HepG2 (cell line): Measurements from ENCODE around the gene GH2. TPM values are rescaled to one million over a fixed set of nuclear protein-coding genes. Genes with fewer than 3 reads are reported as not detected.

Experiments
- BORCS8-MEF2B ChIP-seq: sonication (generic); formaldehyde crosslinking; IDR thresholded peaks from 2 replicates; pipeline ENCODE4 v1.8.0; 2022; ENCODE audit warnings: mild to moderate bottlenecking, missing genetic modification reagents
- BRF2 ChIP-seq: sonication (generic); formaldehyde crosslinking; IDR thresholded peaks from 2 replicates; pipeline ENCODE4 v1.8.1; 2022; ENCODE audit warnings: mild to moderate bottlenecking, missing genetic modification reagents
- CBX2 ChIP-seq, 2 experiments: fragments of 200-600 bp in 1 of 2; sonication (generic); formaldehyde crosslinking in 1 of 2; IDR thresholded peaks; 2 replicates each; pipeline versions ENCODE4 v1.7.0 to v1.8.1; 2018 to 2022; ENCODE audit warnings: low read depth in 2 of 2, low read length in 1 of 2, mild to moderate bottlenecking in 1 of 2, missing genetic modification reagents in 1 of 2
- CSRNP1 ChIP-seq: sonication (generic); formaldehyde crosslinking; IDR thresholded peaks from 2 replicates; pipeline ENCODE4 v1.8.1; 2023; ENCODE audit warnings: mild to moderate bottlenecking, missing genetic modification reagents
- DMAP1 ChIP-seq: IDR thresholded peaks from 2 replicates; pipeline ENCODE4 v1.6.1; 2016
- DR1 ChIP-seq: sonication (generic); formaldehyde crosslinking; IDR thresholded peaks from 2 replicates; pipeline ENCODE4 v1.8.0; 2021; ENCODE audit warnings: mild to moderate bottlenecking, missing genetic modification reagents, inconsistent platforms
- ERF ChIP-seq: IDR thresholded peaks from 2 replicates; pipeline ENCODE4 v1.6.1; 2018; ENCODE audit warnings: missing biosample characterization, missing genetic modification reagents
- GTF2F1 ChIP-seq: fragments of 150-350 bp; IDR thresholded peaks from 2 replicates; pipeline ENCODE4 v1.6.1; 2014; ENCODE audit warnings: low read length
- HOMEZ ChIP-seq: IDR thresholded peaks from 2 replicates; pipeline ENCODE4 v1.6.1; 2016; ENCODE audit warnings: low read depth
- HOXA7 ChIP-seq: sonication (generic); formaldehyde crosslinking; IDR thresholded peaks from 2 replicates; pipeline ENCODE4 v1.8.1; 2022; ENCODE audit warnings: mild to moderate bottlenecking, missing genetic modification reagents, moderate library complexity
- IRF2 ChIP-seq: IDR thresholded peaks from 2 replicates; pipeline ENCODE4 v1.6.1; 2018; ENCODE audit warnings: missing genetic modification reagents, missing compliant biosample characterization
- NPAS2 ChIP-seq: sonication (generic); formaldehyde crosslinking; IDR thresholded peaks from 2 replicates; pipeline ENCODE4 v1.8.0; 2022; ENCODE audit warnings: mild to moderate bottlenecking, missing genetic modification reagents, borderline replicate concordance
- PAX8 ChIP-seq: sonication (generic); formaldehyde crosslinking; IDR thresholded peaks from 2 replicates; pipeline ENCODE4 v1.8.0; 2022; ENCODE audit warnings: mild to moderate bottlenecking, missing genetic modification reagents, borderline replicate concordance
- PHB2 ChIP-seq: fragments of 450-650 bp; IDR thresholded peaks from 2 replicates; pipeline ENCODE4 v1.6.1; 2018; ENCODE audit not compliant: partially characterized antibody
- RBFOX2 ChIP-seq: fragments of 200-400 bp; formaldehyde crosslinking; IDR thresholded peaks from 2 replicates; pipeline ENCODE4 v1.6.1; 2017; ENCODE audit warnings: low read depth, mild to moderate bottlenecking, low read length
- SPEN ChIP-seq: sonication (generic); formaldehyde crosslinking; IDR thresholded peaks from 2 replicates; pipeline ENCODE4 v1.5.1; 2020; ENCODE audit warnings: low read depth, mild to moderate bottlenecking, missing genetic modification reagents
- TEAD2 ChIP-seq: sonication (generic); formaldehyde crosslinking; IDR thresholded peaks from 2 replicates; pipeline ENCODE4 v1.9.0; 2021; ENCODE audit warnings: missing genetic modification reagents
- U2AF2 ChIP-seq: fragments of 200-400 bp; formaldehyde crosslinking; IDR thresholded peaks from 2 replicates; pipeline ENCODE4 v1.6.1; 2017; ENCODE audit warnings: low read depth, mild to moderate bottlenecking, low read length
- XRCC5 ChIP-seq: fragments of 200-400 bp; formaldehyde crosslinking; optimal IDR thresholded peaks from 2 replicates; pipeline ENCODE3; 2017; ENCODE audit warnings: mild to moderate bottlenecking, low read length
- ZFP91 ChIP-seq: sonication (generic); formaldehyde crosslinking; IDR thresholded peaks from 2 replicates; pipeline ENCODE4 v1.9.0; 2022; ENCODE audit warnings: missing genetic modification reagents, mild to moderate bottlenecking, borderline replicate concordance
- ZNF20 ChIP-seq: sonication (generic); formaldehyde crosslinking; IDR thresholded peaks from 2 replicates; pipeline ENCODE4 v1.4.0; 2020; ENCODE audit warnings: mild to moderate bottlenecking, moderate library complexity, missing genetic modification reagents
- ZNF232 ChIP-seq: sonication (generic); formaldehyde crosslinking; IDR thresholded peaks from 2 replicates; pipeline ENCODE4 v1.4.0; 2020; ENCODE audit warnings: missing genetic modification reagents, borderline replicate concordance
- ZNF383 ChIP-seq: sonication (generic); formaldehyde crosslinking; IDR thresholded peaks from 2 replicates; pipeline ENCODE4 v1.4.0; 2020; ENCODE audit warnings: missing genetic modification reagents, mild to moderate bottlenecking, borderline replicate concordance
- ZNF773 ChIP-seq: sonication (generic); formaldehyde crosslinking; IDR thresholded peaks from 2 replicates; pipeline ENCODE4 v1.4.0; 2020; ENCODE audit warnings: missing genetic modification reagents, borderline replicate concordance
- ZNF883 ChIP-seq: sonication (generic); formaldehyde crosslinking; IDR thresholded peaks from 2 replicates; pipeline ENCODE4 v1.5.1; 2020; ENCODE audit warnings: mild to moderate bottlenecking, missing genetic modification reagents; ENCODE audit errors: not compliant biosample characterization
- polyA plus RNA-seq, 8 experiments: library from polyadenylated mRNA; depleted of rRNA in 3 of 8; stranded (reverse) in 7 of 8; unstranded in 1 of 8; fragments of >200 nt; fragmentation: Illumina TruSeq in 4 of 8; extraction: Trizol in 4 of 8; gene quantifications; 2 replicates each; pipeline versions ENCODE4 v1.2.1 to v1.2.3, GENCODE V29; 2011 to 2016; ENCODE audit warnings: low read depth in 4 of 8, missing spikeins in 1 of 8, mixed read lengths in 1 of 8; ENCODE audit not compliant: insufficient read depth in 1 of 8
- total RNA-seq, 5 experiments: library from RNA; depleted of rRNA; stranded (reverse); fragments of >200 nt; fragmentation: Illumina TruSeq; extraction: Trizol; gene quantifications; 2 replicates each; pipeline ENCODE4 v1.2.3, GENCODE V29; 2016; ENCODE audit warnings: low read depth in 1 of 5

GH2 gene
- total and polyA plus RNA-seq, 2 of the 13 experiments (the other 11 are each of a cell fraction or from before 2014, with no cell fraction given): not detected

DNA sequence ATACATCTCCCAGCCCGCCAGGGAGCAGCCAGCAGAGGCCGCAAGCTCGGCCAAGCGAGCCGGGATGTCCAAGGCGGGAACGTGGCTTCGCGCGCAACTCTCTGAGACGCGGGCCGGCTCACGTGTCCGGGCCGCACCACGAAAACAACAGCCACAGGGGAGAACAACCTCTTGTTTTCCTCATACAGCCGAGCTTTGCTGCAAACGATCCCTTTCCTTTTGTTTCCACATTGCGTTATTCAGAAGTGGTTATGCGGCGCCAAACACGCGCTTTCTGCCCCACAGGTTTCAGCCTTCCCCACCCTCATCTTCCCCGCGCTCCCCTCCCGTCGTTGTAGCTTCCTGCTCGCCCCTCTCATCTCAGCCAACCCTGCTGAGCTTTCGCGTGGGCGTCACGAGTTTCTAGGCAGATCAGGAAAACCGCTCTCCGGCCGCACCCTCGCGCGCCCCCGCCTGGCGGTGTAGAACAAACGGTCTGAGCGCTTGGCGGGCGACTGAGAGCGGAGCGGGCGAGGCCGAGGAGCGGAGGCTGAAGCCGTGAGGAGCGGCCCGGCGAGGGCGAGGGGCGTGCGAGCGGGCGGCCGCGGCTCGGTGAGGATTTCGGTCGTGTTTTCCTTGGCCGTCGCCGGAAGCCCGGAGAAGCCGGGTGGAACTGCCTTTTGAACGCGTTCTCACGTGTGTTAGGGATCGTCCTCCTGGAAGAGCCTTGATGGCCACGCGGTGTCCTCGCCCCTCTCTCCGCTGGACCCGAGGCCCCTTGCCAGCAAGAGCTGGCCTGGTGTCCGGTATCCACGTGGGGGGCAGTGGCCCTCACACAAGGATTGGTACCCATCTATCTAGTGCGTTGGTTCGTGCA is 32.7 kb downstream of the GH2 start (continued):
- no peak for TF ChIP-seq BRF2
- no peak for TF ChIP-seq PAX8 (CRISPR knock-in tag)
- TF ChIP-seq ERF (CRISPR knock-in tag): no peak
- TF ChIP-seq ZNF383 (CRISPR knock-in tag): no peak
- no peak for TF ChIP-seq HOXA7 (CRISPR knock-in tag)
- TF ChIP-seq ZNF883: peak; percentile 18
- TF ChIP-seq PHB2: no peak
- TF ChIP-seq HOMEZ (CRISPR knock-in tag): no peak
- no peak for TF ChIP-seq DR1 (CRISPR knock-in tag)
- TF ChIP-seq NPAS2 (CRISPR knock-in tag): no peak
- 0 out of 2 replicates have a peak, but pooled peaks have one; percentile 23 for TF ChIP-seq IRF2
- no peak for TF ChIP-seq BORCS8-MEF2B
- no peak for TF ChIP-seq DMAP1 (CRISPR knock-in tag)
- TF ChIP-seq GTF2F1: no peak
- no peak for TF ChIP-seq RBFOX2
- TF ChIP-seq ZNF773: no peak
- no peak for TF ChIP-seq U2AF2
- TF ChIP-seq XRCC5: peak; percentile 74
- TF ChIP-seq SPEN (CRISPR knock-in tag): no peak
- TF ChIP-seq ZNF20 (CRISPR knock-in tag): no peak
- TF ChIP-seq CSRNP1 (CRISPR knock-in tag): peak; percentile 48; the same call in 1 of the 2 replicates
- no peak for TF ChIP-seq ZNF232 (CRISPR knock-in tag)
- TF ChIP-seq TEAD2 (CRISPR knock-in tag): no peak
- no peak for TF ChIP-seq CBX2 (IDR thresholded peaks at IDR 0.05; ENCODE audit: low read depth, low read length)
- TF ChIP-seq CBX2 (CRISPR knock-in tag; IDR thresholded peaks at IDR 0.05; ENCODE audit: low read depth): no peak
- no peak for TF ChIP-seq ZFP91 (CRISPR knock-in tag)
